ENCODE measurements around the gene APP.
"Not testable (repeated sequence)": the region's sequence is repeated elsewhere in the genome, so short reads cannot be mapped to it uniquely, and the experiment has no call there.

Gene APP

DNA sequence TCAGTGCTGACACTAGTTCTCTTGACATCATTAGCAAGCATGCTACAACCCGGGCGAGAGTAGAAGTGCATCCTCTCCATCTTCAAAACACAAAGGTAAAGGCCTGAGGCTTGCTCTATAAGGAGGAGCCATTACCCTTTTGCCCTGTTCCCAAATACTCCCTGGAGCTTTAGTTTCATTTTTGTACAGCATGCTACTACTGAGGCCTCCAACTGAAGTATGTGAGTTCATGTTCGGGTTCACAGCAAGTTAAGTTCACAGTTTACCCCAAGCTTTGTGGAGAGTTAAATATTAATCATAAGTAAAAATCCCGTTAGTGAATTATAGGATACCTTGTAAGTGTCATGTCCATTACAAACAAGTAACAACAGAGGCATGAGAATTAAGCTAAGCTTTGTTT, 156.6 kb downstream of the APP start:
- DNase-seq: no peak
- no peaks in the 10 kb centered on the region for H3F3A ChIP-seq (ENCODE audit: insufficient read depth, low read length)
- no peaks in the 10 kb centered on the region for H3K27me3 ChIP-seq (replicated peaks; ENCODE audit: insufficient read depth, low read length)
- TF ChIP-seq EZH2phosphoT487 (IDR thresholded peaks at IDR 0.05; ENCODE audit: low read length) (no peak), CTCF (IDR thresholded peaks at IDR 0.05; ENCODE audit: low read length) (no peak), EZH2 (optimal IDR thresholded peaks at IDR 0.05; ENCODE audit: low read depth, low read length) (no peak)
- H3K9me3 ChIP-seq (replicated peaks; ENCODE audit: insufficient read depth, low read length): no peaks in the 10 kb centered on the region
- H3K79me2 ChIP-seq (ENCODE audit: low read length): no peaks in the 10 kb centered on the region
- H3K27ac ChIP-seq (ENCODE audit: low read length): no peak overlapping the region
- H3K4me3 ChIP-seq (ENCODE audit: low read length): no peak overlapping the region
- no peak overlapping the region for H2AFZ ChIP-seq (ENCODE audit: low read length)
- no peaks in the 10 kb centered on the region for H4K20me1 ChIP-seq (ENCODE audit: insufficient read depth, low read length)
- H3K36me3 ChIP-seq (replicated peaks; ENCODE audit: insufficient read depth, low read length): no peaks in the 10 kb centered on the region
- H3K4me1 ChIP-seq (ENCODE audit: low read length): 0 out of 2 replicates have a peak, but pooled peaks cover under 1% of the 10 kb centered on the region
- H3K4me2 ChIP-seq (ENCODE audit: low read depth, low read length): no peak overlapping the region
- H3K9me2 ChIP-seq (replicated peaks; ENCODE audit: insufficient read depth, low read length): no peaks in the 10 kb centered on the region
- H3K9ac ChIP-seq (ENCODE audit: low read length): no peak overlapping the region

DNA sequence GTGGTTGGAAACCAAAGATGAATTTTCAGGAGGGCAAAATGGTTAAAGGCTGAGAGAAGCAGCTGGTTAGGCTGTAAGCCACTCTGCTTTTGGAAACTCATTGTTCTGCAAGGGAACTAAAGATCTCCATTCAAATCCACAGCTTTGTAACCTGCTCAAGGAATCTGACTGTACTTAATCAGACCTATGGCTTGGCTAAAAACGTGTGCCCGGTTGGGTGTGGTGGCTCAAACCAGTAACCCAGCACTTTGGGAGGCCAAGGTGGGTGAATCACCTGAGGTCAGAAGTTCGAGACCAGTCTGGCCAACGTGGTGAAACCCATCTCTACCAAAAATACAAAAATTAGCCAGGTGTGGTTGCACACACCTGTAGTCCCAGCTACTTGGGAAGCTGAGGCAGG, 158.1 kb downstream of the APP start:
- H3K27me3 ChIP-seq (replicated peaks; ENCODE audit: insufficient read depth, low read length); H4K20me1 ChIP-seq (ENCODE audit: insufficient read depth, low read length); H2AFZ ChIP-seq (ENCODE audit: low read length); H3K4me3 ChIP-seq (ENCODE audit: low read length); H3F3A ChIP-seq (ENCODE audit: insufficient read depth, low read length); H3K79me2 ChIP-seq (ENCODE audit: low read length); DNase-seq; H3K9ac ChIP-seq (ENCODE audit: low read length); H3K9me2 ChIP-seq (replicated peaks; ENCODE audit: insufficient read depth, low read length); H3K27ac ChIP-seq (ENCODE audit: low read length); H3K9me3 ChIP-seq (replicated peaks; ENCODE audit: insufficient read depth, low read length); H3K36me3 ChIP-seq (replicated peaks; ENCODE audit: insufficient read depth, low read length); H3K4me1 ChIP-seq (ENCODE audit: low read length); H3K4me2 ChIP-seq (ENCODE audit: low read depth, low read length): not testable (repeated sequence)

GRCh38 chr21:26011292-26011940, 159.2 kb downstream of the APP start:
- no peaks in the 10 kb centered on the region for H3K9me3 ChIP-seq (replicated peaks; ENCODE audit: insufficient read depth, low read length)
- H4K20me1 ChIP-seq (ENCODE audit: insufficient read depth, low read length): no peaks in the 10 kb centered on the region
- no peak overlapping the region for H3K9ac ChIP-seq (ENCODE audit: low read length)
- H3K9me2 ChIP-seq (replicated peaks; ENCODE audit: insufficient read depth, low read length): no peaks in the 10 kb centered on the region
- no peak for DNase-seq
- H3K79me2 ChIP-seq (ENCODE audit: low read length): no peaks in the 10 kb centered on the region
- TF ChIP-seq CTCF (IDR thresholded peaks at IDR 0.05; ENCODE audit: low read length) (no peak), EZH2 (optimal IDR thresholded peaks at IDR 0.05; ENCODE audit: low read depth, low read length) (no peak), EZH2phosphoT487 (IDR thresholded peaks at IDR 0.05; ENCODE audit: low read length) (no peak)
- no peaks in the 10 kb centered on the region for H3K27me3 ChIP-seq (replicated peaks; ENCODE audit: insufficient read depth, low read length)
- no peaks in the 10 kb centered on the region for H3F3A ChIP-seq (ENCODE audit: insufficient read depth, low read length)
- no peaks in the 10 kb centered on the region for H3K36me3 ChIP-seq (replicated peaks; ENCODE audit: insufficient read depth, low read length)
- H3K27ac ChIP-seq (ENCODE audit: low read length): no peak overlapping the region
- no peak overlapping the region for H3K4me3 ChIP-seq (ENCODE audit: low read length)
- no peak overlapping the region for H3K4me2 ChIP-seq (ENCODE audit: low read depth, low read length)
- no peak overlapping the region for H2AFZ ChIP-seq (ENCODE audit: low read length)
- peaks cover 8% of the 10 kb centered on the region for H3K4me1 ChIP-seq (ENCODE audit: low read length)

DNA sequence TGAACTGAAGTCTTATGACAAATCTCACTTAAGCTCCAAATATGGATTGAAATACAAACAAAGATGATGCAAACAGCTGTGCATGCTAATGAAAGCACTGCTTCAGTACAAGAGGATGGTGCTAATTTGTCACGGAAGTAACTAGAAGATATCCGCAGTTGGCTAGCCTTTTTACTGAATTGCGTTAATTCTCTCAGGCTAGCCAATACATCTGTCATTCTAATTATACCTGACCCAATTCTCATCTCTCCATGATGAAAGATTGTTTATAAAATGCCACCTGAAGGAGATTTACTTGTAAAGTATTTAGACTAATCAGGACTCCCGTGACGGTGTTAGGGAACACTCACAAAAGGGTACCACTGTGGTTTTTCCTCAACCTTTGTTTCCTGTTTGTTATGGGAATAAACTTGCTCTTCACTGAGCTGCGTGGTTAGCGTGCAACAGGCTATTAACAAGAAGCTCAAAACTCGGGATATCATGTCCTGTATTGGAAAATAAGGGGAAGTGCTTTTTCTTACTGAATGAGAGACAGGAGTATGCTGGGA, 162.5 kb downstream of the APP start:
- H3K4me1 ChIP-seq (ENCODE audit: low read length): peaks cover 22% of the 10 kb centered on the region
- no peak for DNase-seq
- no peaks in the 10 kb centered on the region for H3K9me3 ChIP-seq (replicated peaks; ENCODE audit: insufficient read depth, low read length)
- no peaks in the 10 kb centered on the region for H3K27me3 ChIP-seq (replicated peaks; ENCODE audit: insufficient read depth, low read length)
- H2AFZ ChIP-seq (ENCODE audit: low read length): no peak overlapping the region
- H3K4me3 ChIP-seq (ENCODE audit: low read length): no peak overlapping the region
- no peaks in the 10 kb centered on the region for H3K9me2 ChIP-seq (replicated peaks; ENCODE audit: insufficient read depth, low read length)
- TF ChIP-seq CTCF (IDR thresholded peaks at IDR 0.05; ENCODE audit: low read length) (no peak), EZH2 (optimal IDR thresholded peaks at IDR 0.05; ENCODE audit: low read depth, low read length) (no peak), EZH2phosphoT487 (IDR thresholded peaks at IDR 0.05; ENCODE audit: low read length) (no peak)
- H3K27ac ChIP-seq (ENCODE audit: low read length): no peak overlapping the region
- H3K36me3 ChIP-seq (replicated peaks; ENCODE audit: insufficient read depth, low read length): no peaks in the 10 kb centered on the region
- H3K9ac ChIP-seq (ENCODE audit: low read length): no peak overlapping the region
- H3K79me2 ChIP-seq (ENCODE audit: low read length): no peaks in the 10 kb centered on the region
- peaks cover 7% of the 10 kb centered on the region for H3F3A ChIP-seq (ENCODE audit: insufficient read depth, low read length)
- H3K4me2 ChIP-seq (ENCODE audit: low read depth, low read length): no peak overlapping the region
- H4K20me1 ChIP-seq (ENCODE audit: insufficient read depth, low read length): no peaks in the 10 kb centered on the region
